Measurements from ENCODE around the gene NPIPB8.
"Not testable (repeated sequence)": the region's sequence is repeated elsewhere in the genome, so short reads cannot be mapped to it uniquely, and the experiment has no call there.

- TF ChIP-seq, protein P1, sequence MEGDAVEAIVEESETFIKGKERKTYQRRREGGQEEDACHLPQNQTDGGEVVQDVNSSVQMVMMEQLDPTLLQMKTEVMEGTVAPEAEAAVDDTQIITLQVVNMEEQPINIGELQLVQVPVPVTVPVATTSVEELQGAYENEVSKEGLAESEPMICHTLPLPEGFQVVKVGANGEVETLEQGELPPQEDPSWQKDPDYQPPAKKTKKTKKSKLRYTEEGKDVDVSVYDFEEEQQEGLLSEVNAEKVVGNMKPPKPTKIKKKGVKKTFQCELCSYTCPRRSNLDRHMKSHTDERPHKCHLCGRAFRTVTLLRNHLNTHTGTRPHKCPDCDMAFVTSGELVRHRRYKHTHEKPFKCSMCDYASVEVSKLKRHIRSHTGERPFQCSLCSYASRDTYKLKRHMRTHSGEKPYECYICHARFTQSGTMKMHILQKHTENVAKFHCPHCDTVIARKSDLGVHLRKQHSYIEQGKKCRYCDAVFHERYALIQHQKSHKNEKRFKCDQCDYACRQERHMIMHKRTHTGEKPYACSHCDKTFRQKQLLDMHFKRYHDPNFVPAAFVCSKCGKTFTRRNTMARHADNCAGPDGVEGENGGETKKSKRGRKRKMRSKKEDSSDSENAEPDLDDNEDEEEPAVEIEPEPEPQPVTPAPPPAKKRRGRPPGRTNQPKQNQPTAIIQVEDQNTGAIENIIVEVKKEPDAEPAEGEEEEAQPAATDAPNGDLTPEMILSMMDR (IDR thresholded peaks at IDR 0.05) = not testable (repeated sequence)
- not testable (repeated sequence) for TF ChIP-seq POLR2AphosphoS5 (IDR thresholded peaks at IDR 0.05); POLR2A (IDR thresholded peaks at IDR 0.05); EP300 (IDR thresholded peaks at IDR 0.05; ENCODE audit: low read depth)
Observed at GRCh38 chr16:28630905-28631304, 7.0 kb upstream of the NPIPB8 start.
